ENCODE data around the gene MYOM3. TPM values are rescaled to one million over a fixed set of nuclear protein-coding genes. Genes with fewer than 3 reads are reported as not detected.

MYOM3 gene
- polyA plus RNA-seq, 1 donor from 2014 or later = not detected

- no peaks in the 10 kb centered on the region for H3F3A ChIP-seq (ENCODE audit: insufficient read depth, low read length, poor library complexity, severe bottlenecking)
- no peaks in the 10 kb centered on the region for H3K9me2 ChIP-seq (ENCODE audit: insufficient read depth, low read length)
- no peaks in the 10 kb centered on the region for H3K36me3 ChIP-seq (ENCODE audit: insufficient read depth, low read length)
- H3K4me2 ChIP-seq (ENCODE audit: low read length) = no peak overlapping the region
- H2AFZ ChIP-seq (ENCODE audit: low read depth, low read length) = no peak overlapping the region
- H3K27ac ChIP-seq (ENCODE audit: low read length) = no peak overlapping the region
- no peaks in the 10 kb centered on the region for H3K27me3 ChIP-seq (ENCODE audit: insufficient read depth, low read depth, low read length)
- H4K20me1 ChIP-seq (ENCODE audit: insufficient read depth) = no peaks in the 10 kb centered on the region
- no peak overlapping the region for H3K4me3 ChIP-seq (ENCODE audit: low read length)
- no peak for TF ChIP-seq POLR2AphosphoS5 (IDR thresholded peaks at IDR 0.05)
- TF ChIP-seq EP300 (conservative IDR thresholded peaks at IDR 0.05; ENCODE audit: poor library complexity, severe bottlenecking) = no peak
- no peak for TF ChIP-seq SMC3 (conservative IDR thresholded peaks at IDR 0.05; ENCODE audit: poor library complexity)
- no peak for TF ChIP-seq CTCF (IDR thresholded peaks at IDR 0.05; ENCODE audit: poor library complexity, severe bottlenecking)
- TF ChIP-seq REST (IDR thresholded peaks at IDR 0.05; ENCODE audit: borderline replicate concordance) = no peak
- TF ChIP-seq RAD21 (conservative IDR thresholded peaks at IDR 0.05) = no peak
- TF ChIP-seq MXI1 (conservative IDR thresholded peaks at IDR 0.05; ENCODE audit: poor library complexity, severe bottlenecking) = no peak
- TF ChIP-seq EZH2 (IDR thresholded peaks at IDR 0.05; ENCODE audit: borderline replicate concordance, insufficient read depth, low read length, poor library complexity, severe bottlenecking) = no peak
- TF ChIP-seq TAF1 (IDR thresholded peaks at IDR 0.05; ENCODE audit: low read depth) = no peak
- no peaks in the 10 kb centered on the region for H3K9me3 ChIP-seq (ENCODE audit: low read length)
- H3K79me2 ChIP-seq (replicated peaks; ENCODE audit: insufficient read depth, low read length) = no peaks in the 10 kb centered on the region
- H3K9ac ChIP-seq (ENCODE audit: low read length) = no peak overlapping the region
Measured at GRCh38 chr1:24027838-24028468, 84.0 kb downstream of the MYOM3 start.

- Histone ChIP-seq H3K36me3 (ENCODE audit: insufficient read depth, low read length) (no peaks in the 10 kb centered on the region), H3K4me2 (ENCODE audit: low read length) (no peak overlapping the region)
Measured at GRCh38 chr1:24022581-24023361, 89.2 kb downstream of the MYOM3 start.

More at GRCh38 chr1:24022581-24023361, 89.2 kb downstream of the MYOM3 start:
- TF ChIP-seq POLR2AphosphoS5 (IDR thresholded peaks at IDR 0.05) = no peak
- TF ChIP-seq EP300 (conservative IDR thresholded peaks at IDR 0.05; ENCODE audit: poor library complexity, severe bottlenecking) = no peak
- no peak for TF ChIP-seq EZH2 (IDR thresholded peaks at IDR 0.05; ENCODE audit: borderline replicate concordance, insufficient read depth, low read length, poor library complexity, severe bottlenecking)
- no peak for TF ChIP-seq REST (IDR thresholded peaks at IDR 0.05; ENCODE audit: borderline replicate concordance)
- no peak for TF ChIP-seq TAF1 (IDR thresholded peaks at IDR 0.05; ENCODE audit: low read depth)
- TF ChIP-seq CTCF (IDR thresholded peaks at IDR 0.05; ENCODE audit: poor library complexity, severe bottlenecking) = no peak
- no peak for TF ChIP-seq MXI1 (conservative IDR thresholded peaks at IDR 0.05; ENCODE audit: poor library complexity, severe bottlenecking)
- TF ChIP-seq RAD21 (conservative IDR thresholded peaks at IDR 0.05) = no peak
- no peak for TF ChIP-seq SMC3 (conservative IDR thresholded peaks at IDR 0.05; ENCODE audit: poor library complexity)
- H4K20me1 ChIP-seq (ENCODE audit: insufficient read depth) = no peaks in the 10 kb centered on the region
- no peaks in the 10 kb centered on the region for H3K27me3 ChIP-seq (ENCODE audit: insufficient read depth, low read depth, low read length)
- H3K9me3 ChIP-seq (ENCODE audit: low read length) = no peaks in the 10 kb centered on the region
- no peak overlapping the region for H2AFZ ChIP-seq (ENCODE audit: low read depth, low read length)
- H3K9me2 ChIP-seq (ENCODE audit: insufficient read depth, low read length) = no peaks in the 10 kb centered on the region
- H3K79me2 ChIP-seq (replicated peaks; ENCODE audit: insufficient read depth, low read length) = no peaks in the 10 kb centered on the region
- H3K4me3 ChIP-seq (ENCODE audit: low read length) = no peak overlapping the region
- H3K27ac ChIP-seq (ENCODE audit: low read length) = no peak overlapping the region
- no peak overlapping the region for H3K9ac ChIP-seq (ENCODE audit: low read length)
- no peaks in the 10 kb centered on the region for H3F3A ChIP-seq (ENCODE audit: insufficient read depth, low read length, poor library complexity, severe bottlenecking)

Data from neural cell (in vitro differentiated cells).